DND-41 (cell line): ENCODE results near the gene FADS2.

Experiments used
- EZH2 ChIP-seq: IDR thresholded peaks from 3 replicates; pipeline ENCODE4 v1.6.1; 2012; ENCODE audit warnings: borderline replicate concordance, low read depth, mild to moderate bottlenecking, moderate library complexity, low read length, inconsistent platforms; ENCODE audit not compliant: severe bottlenecking
- TF ChIP-seq, protein P1 (sequence below): IDR thresholded peaks from 2 replicates; pipeline ENCODE4 v1.5.1; 2012; ENCODE audit warnings: borderline replicate concordance, low read length, moderate library complexity, mild to moderate bottlenecking; ENCODE audit not compliant: poor library complexity, severe bottlenecking; ENCODE audit errors: extremely low read depth

DNA sequence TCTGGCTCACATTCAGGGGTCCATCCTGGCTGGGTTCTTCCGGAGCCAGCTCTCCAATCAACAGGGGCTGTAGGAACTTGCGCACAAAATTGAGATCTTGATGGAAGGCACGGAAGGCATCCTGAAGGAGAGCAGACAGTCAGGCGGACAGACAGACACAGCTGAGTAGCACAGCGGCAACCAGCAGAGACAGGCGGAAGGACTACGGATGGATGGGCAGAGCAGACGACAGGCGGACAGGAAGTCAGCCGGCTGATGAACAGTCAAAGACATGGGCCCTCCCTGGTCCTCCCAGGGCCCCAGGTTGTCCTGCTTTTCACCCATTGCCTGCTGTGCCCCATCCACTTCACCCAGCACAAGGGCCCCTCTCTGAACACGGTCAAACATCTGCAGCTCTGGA lies 51.9 kb downstream of the FADS2 start:
- TF ChIP-seq, protein P1, sequence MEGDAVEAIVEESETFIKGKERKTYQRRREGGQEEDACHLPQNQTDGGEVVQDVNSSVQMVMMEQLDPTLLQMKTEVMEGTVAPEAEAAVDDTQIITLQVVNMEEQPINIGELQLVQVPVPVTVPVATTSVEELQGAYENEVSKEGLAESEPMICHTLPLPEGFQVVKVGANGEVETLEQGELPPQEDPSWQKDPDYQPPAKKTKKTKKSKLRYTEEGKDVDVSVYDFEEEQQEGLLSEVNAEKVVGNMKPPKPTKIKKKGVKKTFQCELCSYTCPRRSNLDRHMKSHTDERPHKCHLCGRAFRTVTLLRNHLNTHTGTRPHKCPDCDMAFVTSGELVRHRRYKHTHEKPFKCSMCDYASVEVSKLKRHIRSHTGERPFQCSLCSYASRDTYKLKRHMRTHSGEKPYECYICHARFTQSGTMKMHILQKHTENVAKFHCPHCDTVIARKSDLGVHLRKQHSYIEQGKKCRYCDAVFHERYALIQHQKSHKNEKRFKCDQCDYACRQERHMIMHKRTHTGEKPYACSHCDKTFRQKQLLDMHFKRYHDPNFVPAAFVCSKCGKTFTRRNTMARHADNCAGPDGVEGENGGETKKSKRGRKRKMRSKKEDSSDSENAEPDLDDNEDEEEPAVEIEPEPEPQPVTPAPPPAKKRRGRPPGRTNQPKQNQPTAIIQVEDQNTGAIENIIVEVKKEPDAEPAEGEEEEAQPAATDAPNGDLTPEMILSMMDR = no peak
- TF ChIP-seq EZH2 = no peak
